SJCRH30 (cell line): Measurements from ENCODE around the gene FCER2. TPM values are rescaled to one million over a fixed set of nuclear protein-coding genes. Genes with fewer than 3 reads are reported as not detected.

Source experiments
- DNase-seq, 2 experiments: peaks; one replicate each; pipeline ENCODE4 v3.0.0-alpha.2; 2015 to 2020
- H3K27ac ChIP-seq: fragments of 250-450 bp; sonication (Bioruptor Pico); 2 replicates; pipeline ENCODE4 v1.5.1; 2020; ENCODE audit warnings: mild to moderate bottlenecking, moderate library complexity
- H3K27me3 ChIP-seq: fragments of 250-450 bp; sonication (Bioruptor Pico); 2 replicates; pipeline ENCODE4 v1.5.1; 2020; ENCODE audit warnings: mild to moderate bottlenecking, moderate library complexity
- H3K36me3 ChIP-seq: fragments of 250-450 bp; sonication (Bioruptor Pico); 2 replicates; pipeline ENCODE4 v1.5.1; 2020; ENCODE audit warnings: mild to moderate bottlenecking, moderate library complexity
- H3K4me1 ChIP-seq: fragments of 250-450 bp; sonication (Bioruptor Pico); 2 replicates; pipeline ENCODE4 v1.5.1; 2020; ENCODE audit warnings: mild to moderate bottlenecking, moderate library complexity
- H3K4me3 ChIP-seq: fragments of 250-450 bp; sonication (Bioruptor Pico); 2 replicates; pipeline ENCODE4 v1.5.1; 2020; ENCODE audit warnings: mild to moderate bottlenecking, moderate library complexity
- H3K9me3 ChIP-seq: fragments of 250-450 bp; sonication (Bioruptor Pico); replicated peaks from 2 replicates; pipeline ENCODE4 v1.5.1; 2020; ENCODE audit warnings: mild to moderate bottlenecking, moderate library complexity
- total RNA-seq: library from RNA; depleted of rRNA; stranded (reverse); fragments of >200 nt; shearing (Covaris generic); gene quantifications from 2 replicates; pipeline ENCODE4 v1.2.3, GENCODE V29; 2014

The FCER2 gene
- total RNA-seq, 1 experiment from 2014 or later = not detected

DNA sequence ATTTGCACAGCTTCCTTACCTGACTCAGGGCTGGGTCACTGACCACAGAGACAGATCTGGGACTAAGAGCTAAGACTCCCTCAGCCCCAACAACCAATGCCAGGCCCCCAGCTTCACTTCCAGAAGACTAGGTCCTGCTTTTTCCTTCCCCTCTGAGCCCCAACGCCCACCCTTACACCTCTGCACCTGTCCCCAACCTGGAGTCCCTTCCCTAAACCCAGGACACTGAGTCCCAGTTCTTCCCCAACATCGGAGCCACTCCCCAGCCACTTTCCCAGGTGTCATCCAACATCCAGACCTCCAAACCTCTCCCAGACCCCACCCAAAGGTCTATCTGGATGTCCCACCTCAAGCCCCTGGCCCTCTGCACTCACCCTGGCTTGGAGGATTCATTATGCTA, 2.9 kb downstream of the FCER2 start:
- Histone ChIP-seq H3K4me1 (no peaks in the 10 kb centered on the region), H3K27me3 (no peaks in the 10 kb centered on the region), H3K27ac (no peak overlapping the region), H3K36me3 (no peaks in the 10 kb centered on the region), H3K4me3 (no peak overlapping the region), H3K9me3 (no peaks in the 10 kb centered on the region)
- DNase-seq = no peak

DNA sequence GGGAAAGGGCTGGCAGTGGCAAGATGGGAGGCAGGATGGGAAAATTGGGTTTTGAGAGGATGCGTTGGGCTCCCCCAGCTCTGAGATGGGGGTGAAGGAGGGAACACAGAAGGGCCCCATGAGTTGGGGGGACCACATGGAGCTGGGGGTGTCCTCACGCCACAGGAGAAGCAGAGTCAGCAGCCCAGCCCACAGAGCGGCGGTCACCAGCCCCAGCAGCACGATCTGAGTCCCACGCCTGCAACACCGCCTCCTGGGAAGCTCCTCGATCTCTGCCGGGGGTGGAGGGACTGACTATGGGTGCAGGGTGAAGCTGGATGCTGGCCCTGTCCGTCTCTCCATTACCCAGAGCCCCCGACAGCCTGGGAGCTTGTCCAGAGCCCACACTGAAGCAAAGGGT, 3.3 kb downstream of the FCER2 start:
- no peaks in the 10 kb centered on the region for H3K27me3 ChIP-seq
- no peak overlapping the region for H3K4me3 ChIP-seq
- no peak for DNase-seq
- H3K27ac ChIP-seq = no peak overlapping the region
- no peaks in the 10 kb centered on the region for H3K36me3 ChIP-seq
- H3K4me1 ChIP-seq = no peaks in the 10 kb centered on the region
- no peaks in the 10 kb centered on the region for H3K9me3 ChIP-seq

DNA sequence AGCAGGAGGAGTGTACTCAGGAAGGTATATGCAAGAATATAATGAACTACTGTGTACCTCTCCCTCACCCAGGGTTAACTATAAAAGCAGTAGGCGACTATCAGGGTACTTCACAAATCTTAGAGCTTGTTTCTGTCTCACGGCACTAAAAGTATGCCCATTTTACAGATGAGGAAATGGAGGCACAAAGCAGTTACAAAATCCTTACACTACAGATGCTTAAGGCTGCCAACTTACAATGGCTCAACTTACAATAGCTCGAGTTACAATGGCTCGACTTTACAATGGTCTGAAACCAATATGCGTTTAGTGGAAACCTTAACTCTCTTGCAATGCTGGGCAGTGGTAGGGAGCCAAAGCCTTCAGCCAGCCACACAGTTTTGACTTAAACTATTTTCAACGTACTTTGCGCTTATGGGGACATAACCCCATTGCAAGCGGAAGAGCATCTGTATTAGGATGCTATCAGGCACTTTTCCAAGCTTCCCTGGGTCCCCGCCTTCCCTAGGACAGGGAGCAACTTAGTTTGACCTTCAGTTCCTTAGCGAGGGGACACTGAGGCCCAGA, 4.1 kb downstream of the FCER2 start:
- Histone ChIP-seq H3K9me3 (no peaks in the 10 kb centered on the region), H3K27me3 (no peaks in the 10 kb centered on the region), H3K4me1 (no peaks in the 10 kb centered on the region), H3K36me3 (no peaks in the 10 kb centered on the region), H3K27ac (no peak overlapping the region), H3K4me3 (no peak overlapping the region)
- DNase-seq = no peak

DNA sequence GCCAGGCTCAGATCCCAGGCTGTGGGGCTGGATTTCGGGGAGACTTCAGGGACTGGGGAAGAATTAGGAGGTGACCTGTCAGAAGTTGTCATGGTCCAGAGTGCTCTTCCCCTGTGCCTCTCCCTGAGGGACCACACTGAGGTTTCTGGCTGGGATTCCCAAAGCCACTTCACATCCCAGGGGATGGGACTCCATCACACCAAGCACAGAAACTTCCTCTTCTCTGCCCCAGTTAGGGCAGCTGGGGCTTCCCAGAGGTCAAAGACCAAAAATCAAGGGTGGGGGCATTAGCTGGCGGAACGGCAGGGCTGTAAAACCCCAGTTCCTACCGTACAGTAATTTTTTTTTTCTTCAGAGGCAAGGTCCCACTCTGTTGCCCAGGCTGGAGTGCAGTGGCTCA, 7.4 kb downstream of the FCER2 start:
- no peak overlapping the region for H3K4me3 ChIP-seq
- no peaks in the 10 kb centered on the region for H3K27me3 ChIP-seq
- no peaks in the 10 kb centered on the region for H3K4me1 ChIP-seq
- no peak overlapping the region for H3K27ac ChIP-seq
- DNase-seq = no peak
- no peaks in the 10 kb centered on the region for H3K36me3 ChIP-seq
- no peaks in the 10 kb centered on the region for H3K9me3 ChIP-seq

DNA sequence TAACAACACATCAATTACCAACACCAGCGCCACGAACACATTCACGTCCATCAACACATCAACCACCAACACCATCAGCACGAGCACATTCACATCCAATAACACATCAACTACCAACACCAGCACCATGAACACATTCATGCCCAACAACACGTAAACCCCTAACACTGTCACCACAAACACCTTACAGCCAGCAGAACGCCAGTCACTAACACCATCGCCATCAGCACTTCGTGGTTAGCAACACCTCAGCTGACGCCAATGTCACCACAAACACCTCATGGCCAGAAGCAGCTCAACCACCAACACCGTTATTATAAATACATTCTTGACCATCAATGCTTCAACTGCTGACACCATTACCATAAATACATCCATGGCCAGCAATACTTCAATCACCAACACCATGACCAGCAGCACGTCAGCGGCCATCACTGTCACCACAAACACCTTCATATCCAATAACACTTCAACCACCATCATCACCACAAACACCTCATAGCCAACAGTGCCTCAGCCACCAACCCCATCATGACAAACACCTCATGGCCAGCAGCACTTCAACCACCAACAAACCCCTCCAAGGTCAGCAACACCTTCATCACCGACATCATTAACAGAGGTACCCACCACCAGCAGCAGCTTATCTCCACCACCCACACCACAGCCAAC, 9.4 kb downstream of the FCER2 start:
- Histone ChIP-seq H3K9me3 (no peaks in the 10 kb centered on the region), H3K27ac (no peak overlapping the region), H3K4me1 (no peaks in the 10 kb centered on the region), H3K36me3 (no peaks in the 10 kb centered on the region), H3K4me3 (no peak overlapping the region), H3K27me3 (no peaks in the 10 kb centered on the region)
- DNase-seq = no peak

DNA sequence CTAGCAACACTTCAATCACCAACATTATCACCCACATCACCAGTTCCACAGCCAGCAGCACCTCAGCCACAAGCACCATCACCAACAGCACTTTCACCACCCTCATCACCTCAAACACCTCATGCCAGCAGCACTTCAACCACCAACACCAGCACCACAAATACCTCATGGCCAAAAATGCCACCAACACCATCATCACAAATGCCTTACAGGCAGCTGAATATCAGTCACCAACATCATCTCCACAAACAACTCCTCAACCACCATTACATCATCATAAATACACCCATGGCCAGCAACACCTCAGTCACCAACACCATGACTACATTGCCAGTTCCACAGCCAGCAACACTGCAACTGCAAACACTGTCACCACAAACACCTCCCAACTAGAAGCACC, 10.4 kb downstream of the FCER2 start:
- H3K36me3 ChIP-seq = no peaks in the 10 kb centered on the region
- no peak overlapping the region for H3K27ac ChIP-seq
- no peaks in the 10 kb centered on the region for H3K9me3 ChIP-seq
- H3K4me3 ChIP-seq = no peak overlapping the region
- no peaks in the 10 kb centered on the region for H3K4me1 ChIP-seq
- no peak for DNase-seq
- no peaks in the 10 kb centered on the region for H3K27me3 ChIP-seq

DNA sequence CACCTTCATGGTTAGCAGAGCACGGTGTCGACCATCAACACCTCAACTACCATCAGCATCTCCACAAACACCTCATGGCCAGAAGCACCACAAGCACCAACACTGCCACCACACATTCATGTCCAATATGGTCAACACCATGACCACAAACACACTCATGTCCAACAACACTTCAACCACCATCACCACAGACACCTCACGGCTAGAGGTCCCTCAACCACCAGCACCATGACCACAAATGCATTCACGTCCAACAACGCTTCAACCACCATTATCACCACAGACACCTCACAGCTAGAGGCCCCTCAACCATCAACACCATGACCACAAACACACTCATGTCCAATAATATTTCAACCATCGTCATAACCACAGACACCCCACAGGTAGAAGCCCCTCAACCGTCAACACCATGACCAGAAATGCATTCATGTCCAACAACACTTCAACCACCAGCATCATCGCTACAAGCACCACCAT, 11.1 kb downstream of the FCER2 start:
- DNase-seq = no peak
- Histone ChIP-seq H3K27me3 (no peaks in the 10 kb centered on the region), H3K4me3 (no peak overlapping the region), H3K9me3 (no peaks in the 10 kb centered on the region), H3K4me1 (no peaks in the 10 kb centered on the region), H3K27ac (no peak overlapping the region), H3K36me3 (no peaks in the 10 kb centered on the region)

DNA sequence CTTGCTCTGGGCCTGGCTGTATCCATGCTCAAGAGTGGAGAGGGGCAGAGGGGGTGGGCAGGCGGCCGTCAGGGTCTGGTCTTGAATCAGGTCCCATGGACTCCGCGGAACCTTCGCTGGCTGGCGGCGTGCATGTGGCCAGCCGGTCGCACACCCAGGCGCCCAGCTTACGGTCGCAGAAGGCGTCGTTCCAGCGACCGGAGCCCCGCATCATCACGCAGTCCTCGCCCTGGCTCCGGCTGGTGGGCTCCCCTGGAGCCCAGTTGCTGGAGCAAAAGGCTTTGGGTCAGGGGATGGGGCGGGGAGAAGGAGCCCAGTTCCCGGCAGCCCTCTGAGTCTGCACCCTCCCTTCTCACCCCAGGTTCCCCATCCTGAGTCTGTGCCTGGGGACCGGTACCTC, 12.8 kb downstream of the FCER2 start:
- DNase-seq = no peak
- Histone ChIP-seq H3K27ac (no peak overlapping the region), H3K4me3 (no peak overlapping the region)

DNA sequence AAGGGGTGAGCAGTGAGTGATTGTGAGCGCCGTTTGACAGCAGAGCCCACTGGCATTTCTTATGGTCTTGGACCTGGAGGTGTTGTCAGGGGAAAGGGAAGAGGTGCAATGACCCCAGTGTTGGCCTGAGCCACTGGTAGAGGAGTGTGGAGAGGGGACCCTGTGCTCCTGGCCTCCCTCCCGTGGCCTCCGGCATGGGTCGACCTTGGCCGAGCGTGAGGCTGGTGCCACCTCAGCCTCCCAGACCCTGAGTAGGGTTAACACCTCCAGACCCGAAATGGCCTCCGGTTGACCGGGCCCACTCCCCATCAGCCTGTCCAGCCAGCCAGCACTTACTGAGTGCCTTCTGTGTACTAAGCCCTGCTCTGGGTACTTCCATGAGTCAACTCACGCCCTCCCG, 14.8 kb downstream of the FCER2 start:
- no peak overlapping the region for H3K27ac ChIP-seq
- H3K36me3 ChIP-seq = no peaks in the 10 kb centered on the region; the same call in 1 of the 2 replicates
- H3K4me3 ChIP-seq = no peak overlapping the region
- DNase-seq = no peak
- no peaks in the 10 kb centered on the region for H3K27me3 ChIP-seq
- H3K9me3 ChIP-seq = no peaks in the 10 kb centered on the region
- H3K4me1 ChIP-seq = no peaks in the 10 kb centered on the region

More for the DNA sequence above, 12.8 kb downstream of the FCER2 start:
- Histone ChIP-seq H3K36me3 (no peaks in the 10 kb centered on the region), H3K9me3 (no peaks in the 10 kb centered on the region), H3K27me3 (no peaks in the 10 kb centered on the region), H3K4me1 (no peaks in the 10 kb centered on the region)

DNA sequence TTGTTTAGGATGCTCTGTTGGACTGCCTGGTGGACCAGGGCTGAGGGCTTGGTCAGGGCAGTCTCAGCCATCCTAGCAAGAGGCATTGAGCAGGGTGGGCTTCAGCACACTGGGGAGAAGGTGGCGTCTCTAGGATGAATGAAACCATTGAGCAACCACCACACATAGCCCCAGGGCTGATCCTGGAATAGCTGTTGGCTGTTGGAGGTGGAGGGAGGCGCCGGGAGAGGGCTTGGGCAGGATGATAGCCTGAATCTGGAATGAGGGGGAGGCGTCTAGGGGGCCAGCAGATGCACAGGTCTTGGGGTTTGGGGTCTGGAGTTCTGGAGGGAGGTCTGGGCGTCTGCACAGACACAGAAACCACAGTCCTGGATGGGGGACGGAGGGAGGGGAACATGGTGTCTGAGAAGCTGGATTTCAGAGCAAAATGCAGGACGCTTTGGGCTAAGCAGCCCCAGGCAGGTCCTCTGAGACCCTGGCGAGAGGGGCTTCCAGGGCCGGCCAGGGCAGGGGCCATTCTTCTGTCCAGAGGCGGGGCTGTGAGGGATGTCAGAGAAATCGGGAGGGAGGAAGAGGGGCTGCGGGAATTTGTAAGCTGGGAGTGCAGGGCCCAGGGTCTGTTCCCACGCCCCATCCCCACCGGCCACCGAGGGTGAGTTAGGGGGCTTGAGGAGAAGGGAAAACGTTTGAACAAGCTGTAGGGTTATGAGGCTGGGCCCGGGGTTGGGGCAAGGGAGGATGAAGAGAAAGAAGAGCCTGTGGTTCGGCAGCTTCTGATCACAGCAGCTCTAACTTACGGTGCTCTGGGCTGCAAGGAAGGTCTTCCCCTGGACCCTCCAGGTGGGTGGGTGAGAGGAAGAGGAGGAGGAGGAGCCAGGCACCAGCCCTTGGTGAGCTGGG, 16.1 kb downstream of the FCER2 start:
- Histone ChIP-seq H3K4me1 (no peaks in the 10 kb centered on the region), H3K36me3 (no peaks in the 10 kb centered on the region; the same call in 1 of the 2 replicates), H3K4me3 (no peak overlapping the region), H3K27ac (no peak overlapping the region), H3K9me3 (no peaks in the 10 kb centered on the region), H3K27me3 (no peaks in the 10 kb centered on the region)
- peak in 1 of 2 experiments; percentile 16 for DNase-seq

DNA sequence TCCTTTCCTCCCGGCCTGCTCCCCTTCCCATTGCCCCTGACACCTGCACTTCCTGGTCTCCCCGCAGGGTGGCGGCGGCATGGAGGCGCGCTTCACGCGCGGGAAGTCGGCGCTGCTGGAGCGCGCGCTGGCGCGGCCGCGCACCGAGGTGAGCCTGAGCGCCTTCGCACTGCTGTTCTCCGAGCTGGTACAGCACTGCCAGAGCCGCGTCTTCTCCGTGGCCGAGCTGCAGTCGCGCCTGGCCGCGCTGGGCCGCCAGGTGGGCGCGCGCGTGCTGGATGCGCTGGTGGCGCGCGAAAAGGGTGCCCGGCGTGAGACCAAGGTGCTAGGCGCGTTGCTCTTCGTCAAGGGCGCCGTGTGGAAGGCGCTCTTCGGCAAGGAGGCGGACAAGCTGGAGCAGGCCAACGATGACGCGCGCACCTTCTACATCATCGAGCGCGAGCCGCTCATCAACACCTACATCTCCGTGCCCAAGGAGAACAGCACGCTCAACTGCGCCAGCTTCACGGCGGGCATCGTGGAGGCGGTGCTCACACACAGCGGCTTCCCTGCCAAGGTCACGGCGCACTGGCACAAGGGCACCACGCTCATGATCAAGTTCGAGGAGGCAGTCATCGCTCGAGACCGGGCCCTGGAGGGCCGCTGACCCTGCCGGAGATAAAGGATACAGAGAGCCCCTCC, 19.6 kb downstream of the FCER2 start:
- H3K4me3 ChIP-seq = no peak overlapping the region
- DNase-seq = no peak

DNA sequence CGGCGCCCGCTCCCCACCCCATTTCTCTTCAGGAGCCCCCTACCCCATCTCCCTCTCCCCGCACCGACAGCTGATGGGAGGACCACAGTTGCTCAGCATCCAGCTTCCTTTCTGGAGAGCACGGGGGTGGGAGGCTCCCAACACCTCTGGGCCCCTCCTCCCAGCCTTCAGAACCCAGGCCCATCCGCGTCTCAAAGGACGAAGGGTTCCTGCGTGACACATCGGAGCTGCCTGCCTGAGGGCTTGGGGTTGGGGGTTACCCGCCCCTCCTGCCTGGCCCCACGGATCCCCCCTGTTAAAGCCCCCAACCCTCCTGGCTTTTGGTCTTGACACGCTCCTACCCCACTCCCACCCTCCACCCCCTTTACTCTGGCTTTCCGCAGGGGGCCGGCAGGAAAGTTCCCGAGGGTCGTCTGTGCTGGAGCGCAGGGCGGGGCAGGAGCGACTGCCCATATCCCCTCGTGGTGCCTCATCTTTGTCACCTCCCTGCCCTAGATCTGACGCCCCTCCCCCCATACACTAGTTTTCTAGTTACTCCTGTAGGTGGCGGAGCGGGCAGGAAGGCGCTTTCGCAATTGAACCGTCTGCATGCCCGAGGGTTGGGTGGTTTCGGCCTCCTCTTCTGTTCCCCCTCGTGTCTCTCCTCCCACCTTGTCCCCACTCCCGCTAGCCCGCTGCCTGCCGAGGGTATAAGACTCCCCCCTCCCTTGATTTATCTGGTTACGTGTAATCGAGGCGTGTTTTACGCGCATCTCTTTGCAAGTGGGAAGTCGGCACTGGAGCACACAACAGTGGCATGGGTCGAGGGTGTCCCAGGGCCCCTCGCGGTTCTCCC, 20.4 kb downstream of the FCER2 start:
- H3K4me1 ChIP-seq = no peaks in the 10 kb centered on the region
- H3K36me3 ChIP-seq = no peaks in the 10 kb centered on the region; the same call in 1 of the 2 replicates
- H3K4me3 ChIP-seq = peak overlapping the region; percentile 93
- no peaks in the 10 kb centered on the region for H3K9me3 ChIP-seq
- peak overlapping the region; percentile 60; the same call in 1 of the 2 replicates for H3K27ac ChIP-seq
- no peak for DNase-seq
- H3K27me3 ChIP-seq = peaks cover 2% of the 10 kb centered on the region; the same call in 1 of the 2 replicates

More for the DNA sequence above, 19.6 kb downstream of the FCER2 start:
- Histone ChIP-seq H3K27me3 (peaks cover 2% of the 10 kb centered on the region; the same call in 1 of the 2 replicates), H3K4me1 (no peaks in the 10 kb centered on the region), H3K27ac (no peak overlapping the region), H3K9me3 (no peaks in the 10 kb centered on the region), H3K36me3 (no peaks in the 10 kb centered on the region; the same call in 1 of the 2 replicates)

DNA sequence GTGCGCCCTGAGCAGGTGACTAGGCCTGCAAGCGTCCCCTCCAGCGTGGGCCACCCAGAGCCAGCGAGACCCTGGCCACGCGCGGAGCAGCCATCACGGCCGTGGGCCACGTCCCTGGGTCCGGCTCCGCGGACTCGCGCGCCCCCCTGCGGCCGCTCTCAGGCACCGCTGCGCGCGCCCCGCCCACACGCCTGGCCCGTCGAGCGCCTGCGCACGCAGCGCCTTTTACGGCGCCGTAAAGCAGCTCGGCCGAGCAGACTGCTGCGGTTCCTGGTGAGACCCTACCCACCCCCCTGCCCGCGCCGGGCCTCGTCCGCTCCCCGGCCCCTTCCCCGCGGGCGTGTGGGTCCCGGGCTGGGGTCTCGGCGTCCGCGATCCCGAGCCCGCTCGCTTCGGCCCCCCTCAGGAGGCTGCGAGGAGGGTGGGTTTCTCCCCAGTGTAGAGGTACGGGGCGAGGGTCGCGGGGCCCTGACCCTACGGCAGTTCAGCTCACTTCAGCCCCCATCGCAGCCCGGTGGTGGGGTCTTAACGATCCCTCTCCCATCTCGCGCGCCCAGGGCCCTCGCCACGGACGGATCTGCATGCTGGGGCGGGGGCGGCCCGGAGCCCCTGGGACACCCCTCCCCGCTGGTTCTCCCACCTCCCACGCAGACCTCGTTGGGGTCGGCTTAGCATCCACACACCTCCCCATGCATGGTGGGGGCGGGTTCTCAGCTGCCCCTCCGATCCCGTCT, 21.2 kb downstream of the FCER2 start, which contains the start of gene TRAPPC5:
Gene TRAPPC5 (plus strand): TSS at position 228 of the 734 bp plus-strand sequence. CDS start 1,421 bp downstream, outside the sequence.
- peak; percentile 74 to 82 for DNase-seq
- Histone ChIP-seq H3K36me3 (no peaks in the 10 kb centered on the region; the same call in 1 of the 2 replicates), H3K4me1 (no peaks in the 10 kb centered on the region), H3K27me3 (peaks cover 2% of the 10 kb centered on the region; the same call in 1 of the 2 replicates), H3K9me3 (no peaks in the 10 kb centered on the region), H3K4me3 (peak within 1 kb of the TSS; percentile 93), H3K27ac (peak within 1 kb of the TSS; percentile 60)
